ENCODE data around the gene ING2.

ING2 gene

GRCh38 chr4:183503497-183504063, 1.3 kb upstream of the ING2 start:
- no peak for DNase-seq

- DNase-seq: peak; percentile 85
These were observed 561 bp upstream of the ING2 start for GRCh38 chr4:183504064-183504929.

- peak; percentile 28 for DNase-seq
These were observed 942 bp downstream of the ING2 start for GRCh38 chr4:183505611-183506388.

GRCh38 chr4:183506389-183506735, 1.5 kb downstream of the ING2 start:
- DNase-seq: no peak

GRCh38 chr4:183507925-183508696, 3.3 kb downstream of the ING2 start:
- DNase-seq: no peak

GRCh38 chr4:183508697-183509335, 4.0 kb downstream of the ING2 start:
- no peak for DNase-seq

GRCh38 chr4:183515411-183515810, 10.6 kb downstream of the ING2 start:
- no peak for DNase-seq

GRCh38 chr4:183517194-183517593, 12.3 kb downstream of the ING2 start:
- DNase-seq: no peak

- no peak for DNase-seq
These were observed 12.9 kb downstream of the ING2 start for GRCh38 chr4:183517781-183518180.

- DNase-seq: no peak
These were observed 18.0 kb downstream of the ING2 start for GRCh38 chr4:183522821-183523220.

GRCh38 chr4:183527326-183527725, 22.5 kb downstream of the ING2 start:
- no peak for DNase-seq

- DNase-seq: no peak
These were observed 28.0 kb downstream of the ING2 start for GRCh38 chr4:183532821-183533220.

GRCh38 chr4:183533698-183534097, 28.8 kb downstream of the ING2 start:
- no peak for DNase-seq

- no peak for DNase-seq
These were observed 35.7 kb downstream of the ING2 start for GRCh38 chr4:183540410-183541009.

- DNase-seq: no peak
These were observed 36.3 kb downstream of the ING2 start for GRCh38 chr4:183541010-183541751.

GRCh38 chr4:183541752-183542040, 36.8 kb downstream of the ING2 start:
- DNase-seq: no peak

- DNase-seq: no peak
These were observed 38.6 kb downstream of the ING2 start for GRCh38 chr4:183543435-183543834.

- DNase-seq: no peak
These were observed 39.3 kb downstream of the ING2 start for GRCh38 chr4:183544109-183544508.

- no peak for DNase-seq
These were observed 41.5 kb downstream of the ING2 start for GRCh38 chr4:183546376-183546775.

GRCh38 chr4:183548306-183548705, 43.4 kb downstream of the ING2 start:
- no peak for DNase-seq

GRCh38 chr4:183550345-183551093, 45.7 kb downstream of the ING2 start:
- DNase-seq: no peak
